Mesenchymal stem cell (in vitro differentiated cells and primary cell): ENCODE data around the gene OOSP4B.
"Not testable (repeated sequence)": the region's sequence is repeated elsewhere in the genome, so short reads cannot be mapped to it uniquely, and the experiment has no call there.

Source experiments
- DNase-seq: peaks from one replicate; pipeline ENCODE4 v3.0.0-alpha.2; 2013
- H2AFZ ChIP-seq: one replicate; pipeline ENCODE4 v1.6.1; 2013; ENCODE audit warnings: low read depth, mild to moderate bottlenecking, control low read depth, inconsistent platforms, low read length, moderate library complexity
- H2AK5ac ChIP-seq: 2 replicates; pipeline ENCODE4 v1.6.1; 2013; ENCODE audit warnings: low read length, moderate library complexity, mild to moderate bottlenecking, inconsistent platforms; ENCODE audit not compliant: severe bottlenecking
- H2BK120ac ChIP-seq: one replicate; pipeline ENCODE4 v1.6.1; 2013; ENCODE audit warnings: low read depth, mild to moderate bottlenecking, inconsistent platforms, low read length, moderate library complexity
- H2BK12ac ChIP-seq, 2 experiments: one replicate each; pipeline ENCODE4 v1.6.1; 2013; ENCODE audit warnings: inconsistent platforms in 2 of 2, low read length in 2 of 2, mild to moderate bottlenecking in 2 of 2, moderate library complexity in 2 of 2, control low read depth in 1 of 2
- H2BK15ac ChIP-seq: one replicate; pipeline ENCODE4 v1.6.1; 2013; ENCODE audit warnings: mild to moderate bottlenecking, low read depth, inconsistent platforms; ENCODE audit not compliant: poor library complexity, severe bottlenecking
- H2BK5ac ChIP-seq: 2 replicates; pipeline ENCODE4 v1.6.1; 2013; ENCODE audit warnings: low read depth, mild to moderate bottlenecking, low read length, control low read depth, inconsistent platforms; ENCODE audit not compliant: poor library complexity, severe bottlenecking
- H3K14ac ChIP-seq, 2 experiments: one replicate each; pipeline ENCODE4 v1.6.1; 2013; ENCODE audit warnings: inconsistent platforms in 2 of 2, low read length in 2 of 2, control low read depth in 1 of 2, mild to moderate bottlenecking in 1 of 2, moderate library complexity in 1 of 2
- H3K18ac ChIP-seq, 2 experiments: one replicate each; pipeline ENCODE4 v1.6.1; 2013; ENCODE audit warnings: inconsistent platforms in 2 of 2, low read length in 2 of 2, control low read depth in 1 of 2, low read depth in 1 of 2, mild to moderate bottlenecking in 1 of 2
- H3K23ac ChIP-seq, 2 experiments: one replicate each; pipeline ENCODE4 v1.6.1; 2013; ENCODE audit warnings: inconsistent platforms in 2 of 2, low read length in 2 of 2, mild to moderate bottlenecking in 2 of 2, moderate library complexity in 2 of 2, control low read depth in 1 of 2
- H3K27ac ChIP-seq: 2 replicates; pipeline ENCODE4 v1.5.1; 2013; ENCODE audit warnings: mild to moderate bottlenecking, moderate library complexity, low read length, control low read depth, inconsistent platforms; ENCODE audit not compliant: poor library complexity, severe bottlenecking
- H3K27me3 ChIP-seq, 2 experiments: 2 replicates each; pipeline versions ENCODE4 v1.6.1 to v1.7.0; 2013; ENCODE audit warnings: low read length in 2 of 2, mild to moderate bottlenecking in 2 of 2, moderate library complexity in 2 of 2, control low read depth in 1 of 2, inconsistent platforms in 1 of 2; ENCODE audit not compliant: control insufficient read depth in 1 of 2, insufficient read depth in 1 of 2
- H3K36me3 ChIP-seq, 2 experiments: 2 replicates each; pipeline versions ENCODE4 v1.6.1 to v1.7.0; 2013; ENCODE audit warnings: low read length in 2 of 2, control low read depth in 1 of 2, inconsistent platforms in 1 of 2, low read depth in 1 of 2, mild to moderate bottlenecking in 1 of 2; ENCODE audit not compliant: insufficient read depth in 2 of 2, control insufficient read depth in 1 of 2
- H3K4ac ChIP-seq, 2 experiments: one replicate each; pipeline ENCODE4 v1.6.1; 2013; ENCODE audit warnings: inconsistent platforms in 2 of 2, low read length in 2 of 2, mild to moderate bottlenecking in 2 of 2, moderate library complexity in 2 of 2, control low read depth in 1 of 2, low read depth in 1 of 2
- H3K4me1 ChIP-seq: 2 replicates; pipeline ENCODE4 v1.6.1; 2013; ENCODE audit warnings: low read depth, low read length, control low read depth; ENCODE audit not compliant: control insufficient read depth, insufficient read depth
- H3K4me2 ChIP-seq: 2 replicates; pipeline ENCODE4 v1.6.1; 2013; ENCODE audit warnings: low read length, mild to moderate bottlenecking, inconsistent platforms; ENCODE audit not compliant: poor library complexity, severe bottlenecking
- H3K4me3 ChIP-seq, 2 experiments: 2 replicates each; pipeline versions ENCODE4 v1.5.1 to v1.7.0; 2013; ENCODE audit warnings: low read length in 2 of 2, mild to moderate bottlenecking in 2 of 2, control low read depth in 1 of 2, low read depth in 1 of 2; ENCODE audit not compliant: insufficient read depth in 1 of 2
- H3K79me1 ChIP-seq: replicated peaks from 2 replicates; pipeline ENCODE4 v1.6.1; 2013; ENCODE audit warnings: mild to moderate bottlenecking, control low read depth, low read length, inconsistent platforms; ENCODE audit not compliant: poor library complexity, severe bottlenecking
- H3K9ac ChIP-seq: 2 replicates; pipeline ENCODE4 v1.7.0; 2013; ENCODE audit warnings: mild to moderate bottlenecking, low read length, moderate library complexity
- H3K9me3 ChIP-seq: 2 replicates; pipeline ENCODE4 v1.7.0; 2013; ENCODE audit warnings: mild to moderate bottlenecking, low read length; ENCODE audit not compliant: control insufficient read depth
- H4K8ac ChIP-seq: one replicate; pipeline ENCODE4 v1.6.1; 2013; ENCODE audit warnings: inconsistent platforms, mild to moderate bottlenecking, low read length, moderate library complexity
- H4K91ac ChIP-seq: one replicate; pipeline ENCODE4 v1.6.1; 2013; ENCODE audit warnings: mild to moderate bottlenecking, low read length, inconsistent platforms
- WGBS: methylation state at CpG from one replicate; pipeline ENCODE4 v1.1.7; 2013; ENCODE audit warnings: mixed read lengths; 5-methylcytosine and 5-hydroxymethylcytosine counted together

Gene OOSP4B

GRCh38 chr11:60029015-60029632, 12.1 kb downstream of the OOSP4B start:
- no peak overlapping the region for H3K27ac ChIP-seq
- H2AFZ ChIP-seq, result no peak overlapping the region
- no peaks in the 10 kb centered on the region for H3K9me3 ChIP-seq
- H2BK15ac ChIP-seq, result no peak overlapping the region
- H4K8ac ChIP-seq, result no peak overlapping the region
- no peak overlapping the region for H2BK120ac ChIP-seq
- no peaks in the 10 kb centered on the region for H3K79me1 ChIP-seq
- WGBS, result 74% methylated on average over 2 of the region's 3 CpGs
- H2BK5ac ChIP-seq, result no peak overlapping the region
- no peaks in the 10 kb centered on the region for H3K27me3 ChIP-seq
- H3K4ac ChIP-seq, result no peak overlapping the region
- H3K36me3 ChIP-seq, result no peaks in the 10 kb centered on the region
- H3K18ac ChIP-seq, result no peak overlapping the region
- no peaks in the 10 kb centered on the region for H3K4me1 ChIP-seq
- no peak overlapping the region for H3K9ac ChIP-seq
- no peak overlapping the region for H3K23ac ChIP-seq
- H3K4me3 ChIP-seq, result no peak overlapping the region
- H3K4me2 ChIP-seq, result no peak overlapping the region
- H4K91ac ChIP-seq, result no peak overlapping the region
- H2BK12ac ChIP-seq, result no peak overlapping the region
- no peak overlapping the region for H2AK5ac ChIP-seq
- no peak for DNase-seq
- no peak overlapping the region for H3K14ac ChIP-seq

GRCh38 chr11:60040109-60040508, 23.1 kb downstream of the OOSP4B start, which contains the start of gene OOSP2:
TSS of gene OOSP2 (plus strand) at chr11:60040409. CDS start at chr11:60040460, 51 bp downstream.
- no peak for DNase-seq
- Histone ChIP-seq H2BK120ac (no peak within 1 kb of the TSS), H3K18ac (no peak within 1 kb of the TSS), H4K8ac (no peak within 1 kb of the TSS), H2BK15ac (no peak within 1 kb of the TSS), H4K91ac (no peak within 1 kb of the TSS), H3K9ac (no peak within 1 kb of the TSS), H2AK5ac (no peak within 1 kb of the TSS), H3K4ac (no peak within 1 kb of the TSS), H3K36me3 (no peaks in the 10 kb centered on the region), H3K9me3 (no peaks in the 10 kb centered on the region), H3K4me3 (no peak within 1 kb of the TSS), H3K4me1 (no peaks in the 10 kb centered on the region), H3K23ac (no peak within 1 kb of the TSS), H3K79me1 (no peaks in the 10 kb centered on the region), H2BK12ac (no peak within 1 kb of the TSS), H2BK5ac (no peak within 1 kb of the TSS), H3K14ac (no peak within 1 kb of the TSS), H3K4me2 (no peak within 1 kb of the TSS), H3K27ac (no peak within 1 kb of the TSS), H2AFZ (no peak within 1 kb of the TSS), H3K27me3 (no peaks in the 10 kb centered on the region)
- 81% methylated on average over 8 of the region's 8 CpGs for WGBS

DNA sequence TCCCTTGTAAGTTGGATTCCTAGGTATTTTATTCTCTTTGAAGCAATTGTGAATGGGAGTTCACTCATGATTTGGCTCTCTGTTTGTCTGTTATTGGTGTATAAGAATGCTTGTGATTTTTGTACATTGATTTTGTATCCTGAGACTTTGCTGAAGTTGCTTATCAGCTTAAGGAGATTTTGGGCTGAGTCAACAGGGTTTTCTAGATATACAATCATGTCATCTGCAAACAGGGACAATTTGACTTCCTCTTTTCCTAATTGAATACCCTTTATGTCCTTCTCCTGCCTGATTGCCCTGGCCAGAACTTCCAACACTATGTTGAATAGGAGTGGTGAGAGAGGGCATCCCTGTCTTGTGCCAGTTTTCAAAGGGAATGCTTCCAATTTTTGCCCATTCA, 33.4 kb downstream of the OOSP4B start:
- H2BK15ac ChIP-seq, DNase-seq, H3K9me3 ChIP-seq, H3K4me2 ChIP-seq, H3K9ac ChIP-seq, H3K14ac ChIP-seq, H3K27ac ChIP-seq, H3K36me3 ChIP-seq, H2BK120ac ChIP-seq, H2BK5ac ChIP-seq, H3K4ac ChIP-seq, H3K79me1 ChIP-seq, H2BK12ac ChIP-seq, H4K91ac ChIP-seq, H3K27me3 ChIP-seq, H2AK5ac ChIP-seq, H3K18ac ChIP-seq, H2AFZ ChIP-seq, H3K4me3 ChIP-seq, H3K23ac ChIP-seq, H3K4me1 ChIP-seq, H4K8ac ChIP-seq: not testable (repeated sequence)

- not testable (repeated sequence) for H3K4ac ChIP-seq, H3K4me3 ChIP-seq, H2BK12ac ChIP-seq, H4K91ac ChIP-seq, H3K79me1 ChIP-seq, H3K36me3 ChIP-seq, H3K27me3 ChIP-seq, H3K4me2 ChIP-seq, H3K14ac ChIP-seq, H2BK120ac ChIP-seq, H2BK15ac ChIP-seq, H3K4me1 ChIP-seq, H2AK5ac ChIP-seq, H4K8ac ChIP-seq, H3K27ac ChIP-seq, H2AFZ ChIP-seq, H3K9me3 ChIP-seq, H3K23ac ChIP-seq, H3K18ac ChIP-seq, H2BK5ac ChIP-seq, H3K9ac ChIP-seq, DNase-seq
- WGBS, result no CpG with 5 or more reads among the region's 3 CpGs
Observed at GRCh38 chr11:60050839-60051238, 33.9 kb downstream of the OOSP4B start.
